Breast epithelium (tissue), 3 donors: Measurements from ENCODE around the gene APOF.

Source experiments
- POLR2A ChIP-seq: fragments of 450-650 bp; IDR thresholded peaks from one replicate; pipeline ENCODE4 v1.6.1; 2016; ENCODE audit warnings: antibody characterized with exemption, mild to moderate bottlenecking, moderate library complexity
- POLR2AphosphoS5 ChIP-seq, 3 donors: sonication (generic); formaldehyde crosslinking; IDR thresholded peaks; one replicate each; pipeline ENCODE4 v1.6.1; 2017; ENCODE audit warnings: antibody characterized with exemption in 3 of 3
- TF ChIP-seq, protein P1 (sequence below), 3 donors: fragments of 450-650 bp; IDR thresholded peaks; one replicate each; pipeline ENCODE4 v1.5.1; 2016 to 2017; ENCODE audit warnings: antibody characterized with exemption in 3 of 3, mild to moderate bottlenecking in 3 of 3, moderate library complexity in 3 of 3

DNA sequence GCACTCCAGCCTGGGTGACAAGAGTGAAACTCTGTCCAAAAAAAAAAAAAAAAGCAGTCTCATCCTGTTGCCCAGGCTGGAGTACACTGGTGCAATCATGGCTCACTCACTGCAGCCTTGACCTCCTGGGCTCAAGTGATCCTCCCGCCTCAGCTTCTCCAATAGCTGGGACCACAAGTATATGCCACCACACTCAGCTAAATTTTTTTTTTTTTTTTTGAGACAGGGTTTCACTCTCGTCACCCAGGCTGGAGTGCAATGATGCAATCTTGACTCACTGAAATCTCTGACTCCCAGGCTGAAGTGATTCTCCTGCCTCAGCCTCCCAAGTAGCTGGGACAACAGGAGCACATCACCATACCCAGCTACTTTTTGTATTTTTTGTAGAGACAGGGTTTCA lies 41.6 kb downstream of the APOF start:
- TF ChIP-seq, protein P1, sequence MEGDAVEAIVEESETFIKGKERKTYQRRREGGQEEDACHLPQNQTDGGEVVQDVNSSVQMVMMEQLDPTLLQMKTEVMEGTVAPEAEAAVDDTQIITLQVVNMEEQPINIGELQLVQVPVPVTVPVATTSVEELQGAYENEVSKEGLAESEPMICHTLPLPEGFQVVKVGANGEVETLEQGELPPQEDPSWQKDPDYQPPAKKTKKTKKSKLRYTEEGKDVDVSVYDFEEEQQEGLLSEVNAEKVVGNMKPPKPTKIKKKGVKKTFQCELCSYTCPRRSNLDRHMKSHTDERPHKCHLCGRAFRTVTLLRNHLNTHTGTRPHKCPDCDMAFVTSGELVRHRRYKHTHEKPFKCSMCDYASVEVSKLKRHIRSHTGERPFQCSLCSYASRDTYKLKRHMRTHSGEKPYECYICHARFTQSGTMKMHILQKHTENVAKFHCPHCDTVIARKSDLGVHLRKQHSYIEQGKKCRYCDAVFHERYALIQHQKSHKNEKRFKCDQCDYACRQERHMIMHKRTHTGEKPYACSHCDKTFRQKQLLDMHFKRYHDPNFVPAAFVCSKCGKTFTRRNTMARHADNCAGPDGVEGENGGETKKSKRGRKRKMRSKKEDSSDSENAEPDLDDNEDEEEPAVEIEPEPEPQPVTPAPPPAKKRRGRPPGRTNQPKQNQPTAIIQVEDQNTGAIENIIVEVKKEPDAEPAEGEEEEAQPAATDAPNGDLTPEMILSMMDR (IDR thresholded peaks at IDR 0.05) = no peak
- no peak for TF ChIP-seq POLR2A
- TF ChIP-seq POLR2AphosphoS5 (IDR thresholded peaks at IDR 0.05) = no peak
